Suprapubic skin (tissue), 4 donors: ENCODE data around the gene CABS1. TPM values are rescaled to one million over a fixed set of nuclear protein-coding genes. Genes with fewer than 3 reads are reported as not detected.

Source experiments
- DNase-seq, 2 donors: peaks; one replicate each; pipeline ENCODE4 v3.0.0-alpha.2; 2019; ENCODE audit warnings: low spot score in 2 of 2
- H3K27ac ChIP-seq: fragments of 200-600 bp; sonication (generic); one replicate; pipeline ENCODE4 v1.5.1; 2019
- H3K27me3 ChIP-seq: fragments of 200-600 bp; sonication (generic); one replicate; pipeline ENCODE4 v1.5.1; 2019
- H3K36me3 ChIP-seq: fragments of 200-600 bp; sonication (generic); one replicate; pipeline ENCODE4 v1.5.1; 2019
- H3K4me1 ChIP-seq: fragments of 200-600 bp; sonication (generic); one replicate; pipeline ENCODE4 v1.5.1; 2019
- H3K4me3 ChIP-seq: fragments of 200-600 bp; sonication (generic); one replicate; pipeline ENCODE4 v1.5.1; 2019; ENCODE audit warnings: mild to moderate bottlenecking
- H3K9me3 ChIP-seq: fragments of 200-600 bp; sonication (generic); one replicate; pipeline ENCODE4 v1.5.1; 2019
- CTCF ChIP-seq, 2 donors: fragments of 200-600 bp in 1 of 2; fragments of 450-650 bp in 1 of 2; sonication (generic) in 1 of 2; IDR thresholded peaks; one replicate each; pipeline ENCODE4 v1.5.1; 2016 to 2019; ENCODE audit warnings: antibody characterized with exemption in 2 of 2, mild to moderate bottlenecking in 1 of 2, moderate library complexity in 1 of 2
- EP300 ChIP-seq: sonication (generic); formaldehyde crosslinking; IDR thresholded peaks from one replicate; pipeline ENCODE4 v1.6.1; 2017; ENCODE audit warnings: antibody characterized with exemption
- POLR2A ChIP-seq, 2 donors: fragments of 450-650 bp; IDR thresholded peaks; one replicate each; pipeline ENCODE4 v1.6.1; 2017; ENCODE audit warnings: antibody characterized with exemption in 2 of 2, mild to moderate bottlenecking in 2 of 2, moderate library complexity in 2 of 2
- POLR2AphosphoS5 ChIP-seq, 3 donors: sonication (generic); formaldehyde crosslinking; IDR thresholded peaks; one replicate each; pipeline ENCODE4 v1.6.1; 2017; ENCODE audit warnings: antibody characterized with exemption in 3 of 3
- WGBS: methylation state at CpG from one replicate; pipeline ENCODE4 v1.1.5; 2018; 5-methylcytosine and 5-hydroxymethylcytosine counted together
- total RNA-seq, 4 donors: library from RNA; depleted of rRNA; stranded (reverse); fragments of >200 nt; gene quantifications; one replicate each; pipeline ENCODE4 v1.1.0, GENCODE V29; 2016

Gene CABS1
- total RNA-seq, 4 donors from 2014 or later: not detected

GRCh38 chr4:70299643-70300042 lies 35.1 kb upstream of the CABS1 start:
- H3K27me3 ChIP-seq: no peaks in the 10 kb centered on the region
- H3K4me3 ChIP-seq: no peak overlapping the region
- peaks cover 8% of the 10 kb centered on the region for H3K4me1 ChIP-seq
- 100% methylated on average over 1 of the region's 2 CpGs for WGBS
- H3K9me3 ChIP-seq: no peaks in the 10 kb centered on the region
- no peak for DNase-seq
- H3K27ac ChIP-seq: no peak overlapping the region
- TF ChIP-seq POLR2AphosphoS5 (IDR thresholded peaks at IDR 0.05) (no peak), EP300 (no peak), CTCF (IDR thresholded peaks at IDR 0.05) (no peak), POLR2A (IDR thresholded peaks at IDR 0.05) (no peak)
- no peaks in the 10 kb centered on the region for H3K36me3 ChIP-seq

DNA sequence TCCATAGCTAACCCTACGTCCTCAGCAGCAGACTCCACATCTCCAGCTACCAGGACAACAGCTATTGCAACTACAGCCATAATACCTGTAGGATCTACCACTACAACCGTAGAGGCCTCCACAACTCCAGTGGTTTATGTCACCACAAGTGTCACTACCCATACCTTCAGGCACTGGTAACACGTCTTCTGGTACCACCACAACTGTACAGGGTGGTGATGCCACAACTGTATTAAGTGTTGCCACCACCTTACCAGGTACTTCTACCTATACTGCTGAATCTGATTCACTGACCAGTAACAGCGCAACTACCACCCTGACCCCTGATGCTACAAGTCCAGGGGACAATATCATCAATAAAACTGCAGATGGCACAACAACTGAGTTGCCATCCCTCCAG lies 34.6 kb upstream of the CABS1 start:
- WGBS: 95% methylated on average over 4 of the region's 4 CpGs
- H3K4me3 ChIP-seq: no peak overlapping the region
- TF ChIP-seq POLR2A (IDR thresholded peaks at IDR 0.05): no peak
- H3K27ac ChIP-seq: no peak overlapping the region
- peaks cover 8% of the 10 kb centered on the region for H3K4me1 ChIP-seq
- no peaks in the 10 kb centered on the region for H3K9me3 ChIP-seq
- H3K27me3 ChIP-seq: no peaks in the 10 kb centered on the region
- no peaks in the 10 kb centered on the region for H3K36me3 ChIP-seq
- DNase-seq: no peak

DNA sequence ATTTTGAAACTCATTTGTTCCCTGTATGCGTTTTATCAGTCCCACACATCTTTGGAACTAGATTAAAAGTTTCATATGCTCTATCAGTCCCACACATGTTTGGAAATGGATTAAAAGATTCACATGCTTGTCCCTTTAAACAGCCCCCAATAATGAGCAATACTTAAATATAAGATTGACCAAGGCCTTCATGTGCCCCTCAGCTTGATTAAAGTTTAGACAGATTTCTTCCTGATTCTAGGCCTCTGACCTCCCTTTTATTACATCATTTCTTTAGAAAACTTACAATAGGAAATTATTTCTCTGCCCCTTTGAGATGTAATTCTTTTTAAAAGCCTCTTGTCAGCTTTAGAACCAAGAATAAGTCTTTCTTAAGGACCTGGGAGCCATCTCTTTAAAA lies 31.7 kb upstream of the CABS1 start:
- no peak overlapping the region for H3K27ac ChIP-seq
- no peak overlapping the region for H3K4me3 ChIP-seq
- WGBS: 43% methylated on average over 1 of the region's 1 CpG
- DNase-seq: no peak
- H3K4me1 ChIP-seq: peaks cover under 1% of the 10 kb centered on the region
- no peak for TF ChIP-seq EP300
- TF ChIP-seq POLR2A (IDR thresholded peaks at IDR 0.05): no peak
- no peaks in the 10 kb centered on the region for H3K27me3 ChIP-seq
- H3K36me3 ChIP-seq: no peaks in the 10 kb centered on the region
- H3K9me3 ChIP-seq: no peaks in the 10 kb centered on the region

DNA sequence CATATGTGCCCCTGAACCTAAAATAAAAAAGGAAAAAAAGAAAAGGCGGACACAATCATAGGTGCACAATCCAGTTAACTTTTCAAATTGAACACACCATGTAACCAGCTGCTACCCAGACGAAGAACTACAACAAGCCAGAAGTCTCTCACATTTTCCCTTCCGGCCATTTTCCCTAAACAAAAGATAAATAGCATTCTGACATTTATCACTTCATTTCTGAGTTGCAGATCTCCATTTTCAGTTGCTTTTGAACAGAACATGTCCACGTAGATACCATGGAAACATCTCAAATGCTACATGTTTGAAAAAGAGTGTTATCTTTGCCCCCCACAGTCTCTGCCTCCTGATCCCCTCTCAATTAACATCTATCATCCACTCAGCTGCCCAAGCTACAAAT lies 29.2 kb upstream of the CABS1 start:
- H3K4me3 ChIP-seq: no peak overlapping the region
- TF ChIP-seq EP300 (no peak), CTCF (IDR thresholded peaks at IDR 0.05) (no peak), POLR2A (IDR thresholded peaks at IDR 0.05) (no peak), POLR2AphosphoS5 (IDR thresholded peaks at IDR 0.05) (no peak)
- no peak overlapping the region for H3K27ac ChIP-seq
- no peaks in the 10 kb centered on the region for H3K9me3 ChIP-seq
- H3K4me1 ChIP-seq: no peaks in the 10 kb centered on the region
- H3K36me3 ChIP-seq: no peaks in the 10 kb centered on the region
- 74% methylated on average over 4 of the region's 4 CpGs for WGBS
- DNase-seq: no peak
- no peaks in the 10 kb centered on the region for H3K27me3 ChIP-seq

- no peaks in the 10 kb centered on the region for H3K27me3 ChIP-seq
- WGBS: 65% methylated on average over 2 of the region's 2 CpGs
These were observed 28.7 kb upstream of the CABS1 start for GRCh38 chr4:70306076-70306475.

DNA sequence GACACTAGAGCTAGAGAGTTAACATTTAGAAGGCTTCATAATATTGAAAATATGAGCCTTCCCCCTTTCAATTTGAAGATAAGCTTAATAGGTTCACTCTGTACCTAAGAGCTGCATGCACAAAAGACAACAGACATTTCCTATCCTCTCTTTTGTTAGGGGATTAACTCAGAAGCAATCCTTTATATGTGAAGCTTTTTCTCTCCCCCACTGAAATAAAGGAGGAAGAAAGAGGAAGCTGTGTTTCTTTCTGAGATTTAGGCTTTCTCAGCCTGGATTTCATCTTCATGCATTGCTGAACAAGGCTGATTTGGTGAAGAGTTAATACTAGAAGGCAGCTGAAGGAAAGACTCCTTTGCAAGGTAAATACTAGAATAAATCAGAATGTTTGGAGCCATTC lies 21.0 kb upstream of the CABS1 start:
- H3K4me3 ChIP-seq: no peak overlapping the region
- TF ChIP-seq EP300: no peak

More at GRCh38 chr4:70306076-70306475, 28.7 kb upstream of the CABS1 start:
- no peak for DNase-seq
- Histone ChIP-seq H3K27ac (no peak overlapping the region), H3K36me3 (no peaks in the 10 kb centered on the region), H3K4me1 (no peaks in the 10 kb centered on the region), H3K9me3 (no peaks in the 10 kb centered on the region), H3K4me3 (no peak overlapping the region)
- no peak for TF ChIP-seq CTCF (IDR thresholded peaks at IDR 0.05)
- TF ChIP-seq POLR2AphosphoS5 (IDR thresholded peaks at IDR 0.05): no peak
- TF ChIP-seq EP300: no peak
- TF ChIP-seq POLR2A (IDR thresholded peaks at IDR 0.05): no peak

DNA sequence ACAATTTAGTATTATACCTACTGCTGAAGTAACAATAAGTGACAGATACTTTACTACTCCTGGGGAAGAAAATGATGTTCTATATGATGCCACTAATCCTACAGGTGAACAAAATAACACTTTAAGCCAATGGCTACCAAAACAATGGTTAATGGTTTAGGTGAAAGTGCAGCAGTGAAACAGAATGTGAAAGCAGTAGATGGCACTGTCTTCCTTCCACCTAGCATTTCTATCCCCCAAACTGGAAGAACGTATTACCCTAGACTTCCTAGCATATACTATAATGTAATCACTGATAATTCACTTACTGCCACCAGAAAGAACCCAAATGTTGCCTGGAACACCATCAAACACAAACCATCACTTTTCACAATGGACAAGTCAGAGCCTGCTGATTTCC lies 18.9 kb upstream of the CABS1 start:
- TF ChIP-seq CTCF (IDR thresholded peaks at IDR 0.05) (no peak), EP300 (no peak), POLR2A (IDR thresholded peaks at IDR 0.05) (no peak), POLR2AphosphoS5 (IDR thresholded peaks at IDR 0.05) (no peak)
- H3K27me3 ChIP-seq: no peaks in the 10 kb centered on the region
- no peak for DNase-seq
- no peak overlapping the region for H3K4me3 ChIP-seq
- no peaks in the 10 kb centered on the region for H3K4me1 ChIP-seq
- 0% methylated on average over 1 of the region's 1 CpG for WGBS
- no peaks in the 10 kb centered on the region for H3K36me3 ChIP-seq
- no peaks in the 10 kb centered on the region for H3K9me3 ChIP-seq
- no peak overlapping the region for H3K27ac ChIP-seq

More for the DNA sequence above, 21.0 kb upstream of the CABS1 start:
- Histone ChIP-seq H3K27me3 (no peaks in the 10 kb centered on the region), H3K27ac (no peak overlapping the region), H3K36me3 (no peaks in the 10 kb centered on the region), H3K4me1 (no peaks in the 10 kb centered on the region), H3K9me3 (no peaks in the 10 kb centered on the region)
- no peak for DNase-seq
